Measurements from ENCODE around the gene FAM8A1.

DNA sequence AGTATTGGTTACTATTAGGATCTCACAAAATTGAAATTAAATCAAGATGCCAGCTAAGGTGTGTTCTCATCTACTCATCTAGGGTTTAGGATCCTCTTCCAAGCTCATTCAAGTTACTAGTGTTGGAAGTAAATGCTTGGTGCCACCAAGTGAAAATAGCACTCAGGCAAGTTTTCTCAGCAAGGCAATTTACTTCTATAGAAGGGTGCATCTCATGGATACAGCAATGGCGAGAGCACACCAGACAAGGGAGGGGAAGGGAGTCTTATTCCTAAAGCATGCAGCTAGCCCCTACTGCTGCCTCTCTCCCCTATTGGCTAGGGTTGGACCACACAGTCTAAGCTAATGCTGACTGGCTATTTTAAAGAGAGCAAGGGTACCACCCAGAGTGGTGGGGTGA, 23.0 kb upstream of the FAM8A1 start:
- no peak for TF ChIP-seq POLR2A (IDR thresholded peaks at IDR 0.05; ENCODE audit: low read depth, low read length)
- no peak for TF ChIP-seq TAF1 (IDR thresholded peaks at IDR 0.05; ENCODE audit: low read depth, low read length)
- no peak for TF ChIP-seq POLR2AphosphoS5 (IDR thresholded peaks at IDR 0.05; ENCODE audit: low read depth, low read length)
- TF ChIP-seq PAX5 (IDR thresholded peaks at IDR 0.05; ENCODE audit: insufficient read depth, low read length, severe bottlenecking): no peak
- TF ChIP-seq SPI1 (IDR thresholded peaks at IDR 0.05; ENCODE audit: low read depth, low read length): no peak
